Neural crest cell (in vitro differentiated cells): ENCODE results near the gene GRIA4. TPM values are rescaled to one million over a fixed set of nuclear protein-coding genes. Genes with fewer than 3 reads are reported as not detected.

ENCODE experiments used
- DNase-seq: peaks from one replicate; pipeline ENCODE4 v3.0.0; 2021; ENCODE audit warnings: low read depth, mixed read lengths, low spot score
- H3K27ac Mint-ChIP-seq: one replicate; pipeline ENCODE4 v1.8.0; 2021; ENCODE audit warnings: mild to moderate bottlenecking, mixed read lengths; ENCODE audit not compliant: unreplicated experiment
- H3K27me3 Mint-ChIP-seq: 2 replicates; pipeline ENCODE4 v1.8.0; 2021; ENCODE audit warnings: low read depth, mild to moderate bottlenecking, mixed read lengths
- H3K36me3 Mint-ChIP-seq: 2 replicates; pipeline ENCODE4 v1.8.0; 2021; ENCODE audit warnings: low read depth, mild to moderate bottlenecking, mixed read lengths
- H3K4me1 Mint-ChIP-seq: 2 replicates; pipeline ENCODE4 v1.8.0; 2021; ENCODE audit warnings: mixed read lengths
- H3K4me3 Mint-ChIP-seq: one replicate; pipeline ENCODE4 v1.8.0; 2021; ENCODE audit warnings: mild to moderate bottlenecking, mixed read lengths
- H3K9me3 Mint-ChIP-seq: 2 replicates; pipeline ENCODE4 v1.8.0; 2021; ENCODE audit warnings: mixed read lengths
- total RNA-seq: library from RNA; stranded (reverse); gene quantifications from 2 replicates; pipeline ENCODE4 v1.2.1, GENCODE V29; 2021
- TF ChIP-seq, protein P1 (sequence below): fragments of 200-600 bp; sonication (generic); conservative IDR thresholded peaks from 2 replicates; pipeline ENCODE4 v1.5.0; 2021; ENCODE audit warnings: antibody characterized with exemption, mild to moderate bottlenecking

Gene GRIA4
- total RNA-seq, 1 donor from 2014 or later = 2.9 TPM

DNA sequence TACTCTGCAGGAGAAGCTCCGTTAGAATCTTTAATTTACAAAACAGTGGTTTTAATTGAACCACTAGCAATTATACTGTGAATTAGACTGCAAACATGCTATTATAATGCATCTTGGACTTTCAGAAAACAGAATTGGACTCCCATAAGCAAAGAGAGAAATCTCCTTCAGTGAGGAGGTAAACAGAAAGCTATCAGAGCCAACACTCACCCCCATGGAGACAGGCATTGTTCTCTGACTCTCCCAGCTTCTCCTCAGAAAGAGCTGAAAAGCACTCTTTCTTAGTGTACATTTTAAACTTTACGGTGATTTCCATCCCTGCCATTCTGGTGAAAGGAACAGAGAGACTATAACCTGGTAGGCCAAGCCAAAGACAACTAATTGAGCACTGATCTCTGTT lies 176.9 kb downstream of the GRIA4 start:
- H3K36me3 Mint-ChIP-seq = no peaks in the 10 kb centered on the region
- peaks cover 15% of the 10 kb centered on the region for H3K4me1 Mint-ChIP-seq
- TF ChIP-seq, protein P1, sequence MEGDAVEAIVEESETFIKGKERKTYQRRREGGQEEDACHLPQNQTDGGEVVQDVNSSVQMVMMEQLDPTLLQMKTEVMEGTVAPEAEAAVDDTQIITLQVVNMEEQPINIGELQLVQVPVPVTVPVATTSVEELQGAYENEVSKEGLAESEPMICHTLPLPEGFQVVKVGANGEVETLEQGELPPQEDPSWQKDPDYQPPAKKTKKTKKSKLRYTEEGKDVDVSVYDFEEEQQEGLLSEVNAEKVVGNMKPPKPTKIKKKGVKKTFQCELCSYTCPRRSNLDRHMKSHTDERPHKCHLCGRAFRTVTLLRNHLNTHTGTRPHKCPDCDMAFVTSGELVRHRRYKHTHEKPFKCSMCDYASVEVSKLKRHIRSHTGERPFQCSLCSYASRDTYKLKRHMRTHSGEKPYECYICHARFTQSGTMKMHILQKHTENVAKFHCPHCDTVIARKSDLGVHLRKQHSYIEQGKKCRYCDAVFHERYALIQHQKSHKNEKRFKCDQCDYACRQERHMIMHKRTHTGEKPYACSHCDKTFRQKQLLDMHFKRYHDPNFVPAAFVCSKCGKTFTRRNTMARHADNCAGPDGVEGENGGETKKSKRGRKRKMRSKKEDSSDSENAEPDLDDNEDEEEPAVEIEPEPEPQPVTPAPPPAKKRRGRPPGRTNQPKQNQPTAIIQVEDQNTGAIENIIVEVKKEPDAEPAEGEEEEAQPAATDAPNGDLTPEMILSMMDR = no peak
- no peaks in the 10 kb centered on the region for H3K9me3 Mint-ChIP-seq
- no peak overlapping the region for H3K27ac Mint-ChIP-seq
- no peak overlapping the region for H3K4me3 Mint-ChIP-seq
- no peak for DNase-seq
- no peaks in the 10 kb centered on the region for H3K27me3 Mint-ChIP-seq

DNA sequence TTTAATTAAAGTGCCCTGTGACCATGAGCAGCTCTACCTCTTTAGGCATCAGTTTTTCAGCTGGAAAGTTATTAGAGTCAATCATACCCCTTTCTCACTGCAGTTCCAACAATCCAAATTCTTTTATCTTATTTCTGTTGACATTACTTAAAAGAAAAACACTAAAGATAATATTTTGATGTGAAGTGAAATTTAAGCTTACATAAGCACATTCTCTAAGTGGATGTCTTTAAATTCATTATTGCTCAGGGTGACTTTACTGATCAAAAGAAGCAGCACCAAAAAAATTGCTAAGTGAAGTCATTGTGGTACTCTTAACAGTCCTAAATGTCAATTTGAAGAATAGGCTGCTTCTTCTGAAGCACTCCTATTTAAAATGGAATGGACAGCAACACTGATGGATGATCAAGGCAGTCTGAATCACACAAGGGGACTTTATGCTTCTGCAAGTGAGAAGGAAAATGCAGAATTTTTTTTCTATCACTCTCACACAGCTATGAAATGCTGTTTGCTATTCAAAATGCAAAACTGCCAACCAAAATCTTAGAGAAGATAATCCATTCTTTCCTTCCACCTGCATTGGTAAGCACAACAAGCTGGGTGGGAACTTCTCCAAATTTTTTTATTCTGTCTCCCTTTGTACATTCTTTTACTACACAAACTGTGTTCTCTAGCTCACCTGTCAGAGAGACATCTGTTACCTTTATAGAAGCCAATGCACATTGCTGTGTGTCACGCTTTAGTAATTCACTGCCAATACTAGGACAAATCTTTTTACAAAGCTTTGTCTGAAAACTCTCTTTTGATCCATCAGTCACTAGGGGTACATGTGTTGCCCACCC lies 179.9 kb downstream of the GRIA4 start:
- Mint-ChIP-seq H3K9me3 (no peaks in the 10 kb centered on the region), H3K36me3 (no peaks in the 10 kb centered on the region), H3K27ac (no peak overlapping the region), H3K4me3 (no peak overlapping the region), H3K27me3 (no peaks in the 10 kb centered on the region), H3K4me1 (peaks cover 5% of the 10 kb centered on the region)
- no peak for DNase-seq
- TF ChIP-seq, protein P1 = no peak

GRCh38 chr11:105790840-105791239 lies 181.0 kb downstream of the GRIA4 start:
- H3K36me3 Mint-ChIP-seq = no peaks in the 10 kb centered on the region
- H3K27me3 Mint-ChIP-seq = no peaks in the 10 kb centered on the region
- H3K4me3 Mint-ChIP-seq = no peak overlapping the region
- DNase-seq = no peak
- TF ChIP-seq, protein P1 = no peak
- H3K9me3 Mint-ChIP-seq = no peaks in the 10 kb centered on the region
- H3K4me1 Mint-ChIP-seq = peaks cover 5% of the 10 kb centered on the region
- H3K27ac Mint-ChIP-seq = no peak overlapping the region

DNA sequence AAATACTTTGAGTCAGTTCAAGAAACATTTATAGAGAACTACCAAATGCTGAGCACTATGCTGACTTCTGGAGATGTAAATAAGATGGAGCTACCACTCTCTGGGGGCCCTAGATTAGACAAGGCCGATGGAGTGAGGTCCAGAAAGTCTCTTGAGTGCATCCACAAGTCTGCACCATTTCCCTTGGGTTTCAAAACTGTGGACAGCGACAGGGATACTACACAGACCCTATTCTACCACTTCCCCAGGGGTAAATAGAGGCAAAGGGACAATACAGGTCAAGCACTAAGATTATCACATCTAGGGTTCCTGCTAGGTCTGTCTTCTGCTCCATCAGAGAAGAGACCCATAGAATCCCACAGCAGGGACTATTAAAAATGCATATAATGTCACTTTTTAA lies 183.2 kb downstream of the GRIA4 start:
- H3K36me3 Mint-ChIP-seq = no peaks in the 10 kb centered on the region
- TF ChIP-seq, protein P1 = no peak
- H3K27ac Mint-ChIP-seq = no peak overlapping the region
- H3K27me3 Mint-ChIP-seq = no peaks in the 10 kb centered on the region
- no peaks in the 10 kb centered on the region for H3K4me1 Mint-ChIP-seq
- no peak for DNase-seq
- H3K9me3 Mint-ChIP-seq = no peaks in the 10 kb centered on the region
- no peak overlapping the region for H3K4me3 Mint-ChIP-seq

DNA sequence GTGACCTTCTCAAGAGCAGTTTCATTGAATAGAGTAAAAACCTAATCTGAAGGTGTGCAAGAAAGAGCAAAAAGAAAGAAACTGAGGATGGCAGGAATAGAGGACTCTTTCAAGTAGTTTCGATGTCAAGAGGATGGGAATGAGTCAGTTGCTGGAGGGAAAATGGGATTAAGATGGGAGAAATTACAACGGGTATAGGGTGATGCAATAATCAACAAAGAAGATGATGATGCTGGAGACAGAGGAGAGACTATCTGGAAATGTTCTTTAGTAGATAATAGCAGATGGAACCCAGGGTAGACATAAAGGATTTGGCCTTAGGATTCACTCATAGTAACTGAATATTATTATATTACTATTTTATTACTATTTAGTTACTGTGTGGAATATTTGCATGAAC lies 189.4 kb downstream of the GRIA4 start:
- DNase-seq = no peak
- TF ChIP-seq, protein P1 = no peak
- H3K4me1 Mint-ChIP-seq = no peaks in the 10 kb centered on the region
- no peaks in the 10 kb centered on the region for H3K27me3 Mint-ChIP-seq
- no peaks in the 10 kb centered on the region for H3K36me3 Mint-ChIP-seq
- no peak overlapping the region for H3K4me3 Mint-ChIP-seq
- H3K27ac Mint-ChIP-seq = no peak overlapping the region
- no peaks in the 10 kb centered on the region for H3K9me3 Mint-ChIP-seq
